Effector memory CD4-positive, alpha-beta T cell (primary cell): ENCODE measurements around the gene COTL1.
A peak's percentile ranks its signal among the peaks of the same experiment; 100 is the strongest.

ENCODE experiments used
- DNase-seq, 3 donors: peaks; one replicate each; pipeline ENCODE4 v3.0.0-alpha.2; 2020
- H3K27ac ChIP-seq: 2 replicates; pipeline ENCODE4 v1.7.0; 2013; ENCODE audit warnings: mild to moderate bottlenecking, low read length, moderate library complexity; ENCODE audit not compliant: insufficient read depth, poor library complexity, severe bottlenecking
- H3K27me3 ChIP-seq: replicated peaks from 2 replicates; pipeline ENCODE4 v1.7.0; 2013; ENCODE audit warnings: mild to moderate bottlenecking, low read length; ENCODE audit not compliant: insufficient read depth, control insufficient read depth, poor library complexity, severe bottlenecking
- H3K36me3 ChIP-seq: 2 replicates; pipeline ENCODE4 v1.7.0; 2013; ENCODE audit warnings: mild to moderate bottlenecking, low read length, moderate library complexity; ENCODE audit not compliant: control insufficient read depth, insufficient read depth
- H3K4me1 ChIP-seq: 2 replicates; pipeline ENCODE4 v1.7.0; 2013; ENCODE audit warnings: low read length, mild to moderate bottlenecking; ENCODE audit not compliant: control insufficient read depth, insufficient read depth, poor library complexity, severe bottlenecking
- H3K4me3 ChIP-seq: 2 replicates; pipeline ENCODE4 v1.7.0; 2013; ENCODE audit warnings: low read length, low read depth, mild to moderate bottlenecking; ENCODE audit not compliant: insufficient read depth, poor library complexity, severe bottlenecking
- H3K9me3 ChIP-seq: 2 replicates; pipeline ENCODE4 v1.7.0; 2013; ENCODE audit warnings: mild to moderate bottlenecking, low read length, moderate library complexity; ENCODE audit not compliant: control insufficient read depth

COTL1 gene

GRCh38 chr16:84557504-84557903 is 60.4 kb downstream of the COTL1 start:
- no peak overlapping the region for H3K27ac ChIP-seq
- H3K27me3 ChIP-seq, result no peaks in the 10 kb centered on the region
- peaks cover 19% of the 10 kb centered on the region for H3K4me1 ChIP-seq
- no peaks in the 10 kb centered on the region for H3K9me3 ChIP-seq
- no peak for DNase-seq
- H3K36me3 ChIP-seq, result no peaks in the 10 kb centered on the region
- no peak overlapping the region for H3K4me3 ChIP-seq

DNA sequence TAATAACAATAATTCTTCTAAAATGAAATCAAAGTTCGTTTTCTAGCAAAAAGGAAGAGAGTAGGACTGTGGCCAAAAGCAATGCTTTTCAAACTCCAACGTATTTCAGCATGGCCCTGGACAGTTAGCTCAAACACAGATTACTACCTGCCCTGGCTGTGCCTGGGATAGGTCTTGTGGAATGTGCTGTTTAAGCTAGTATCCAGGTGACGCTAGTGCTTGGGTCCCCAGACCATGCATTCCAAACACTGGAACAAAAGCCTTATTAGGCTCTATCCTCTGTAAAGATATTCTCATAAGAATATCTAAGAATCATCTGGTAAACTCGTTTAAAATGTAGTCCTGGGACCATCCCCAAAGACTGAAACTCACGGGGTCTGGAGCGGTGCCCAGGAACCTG is 60.8 kb downstream of the COTL1 start:
- no peak for DNase-seq
- no peaks in the 10 kb centered on the region for H3K27me3 ChIP-seq
- no peaks in the 10 kb centered on the region for H3K36me3 ChIP-seq
- H3K9me3 ChIP-seq, result no peaks in the 10 kb centered on the region
- H3K27ac ChIP-seq, result no peak overlapping the region
- no peak overlapping the region for H3K4me3 ChIP-seq
- peaks cover 24% of the 10 kb centered on the region for H3K4me1 ChIP-seq

- no peaks in the 10 kb centered on the region for H3K36me3 ChIP-seq
Observed at GRCh38 chr16:84555418-84556196, 62.3 kb downstream of the COTL1 start.

GRCh38 chr16:84554627-84555328 is 63.1 kb downstream of the COTL1 start:
- no peak overlapping the region for H3K4me3 ChIP-seq
- no peaks in the 10 kb centered on the region for H3K9me3 ChIP-seq
- no peak for DNase-seq
- peaks cover 36% of the 10 kb centered on the region for H3K4me1 ChIP-seq
- peak overlapping the region; percentile 65 for H3K27ac ChIP-seq
- H3K27me3 ChIP-seq, result no peaks in the 10 kb centered on the region
- no peaks in the 10 kb centered on the region for H3K36me3 ChIP-seq

More at GRCh38 chr16:84555418-84556196, 62.3 kb downstream of the COTL1 start:
- no peaks in the 10 kb centered on the region for H3K27me3 ChIP-seq
- no peak overlapping the region for H3K4me3 ChIP-seq
- H3K4me1 ChIP-seq, result peaks cover 28% of the 10 kb centered on the region
- H3K9me3 ChIP-seq, result no peaks in the 10 kb centered on the region
- no peak overlapping the region for H3K27ac ChIP-seq
- DNase-seq, result no peak

DNA sequence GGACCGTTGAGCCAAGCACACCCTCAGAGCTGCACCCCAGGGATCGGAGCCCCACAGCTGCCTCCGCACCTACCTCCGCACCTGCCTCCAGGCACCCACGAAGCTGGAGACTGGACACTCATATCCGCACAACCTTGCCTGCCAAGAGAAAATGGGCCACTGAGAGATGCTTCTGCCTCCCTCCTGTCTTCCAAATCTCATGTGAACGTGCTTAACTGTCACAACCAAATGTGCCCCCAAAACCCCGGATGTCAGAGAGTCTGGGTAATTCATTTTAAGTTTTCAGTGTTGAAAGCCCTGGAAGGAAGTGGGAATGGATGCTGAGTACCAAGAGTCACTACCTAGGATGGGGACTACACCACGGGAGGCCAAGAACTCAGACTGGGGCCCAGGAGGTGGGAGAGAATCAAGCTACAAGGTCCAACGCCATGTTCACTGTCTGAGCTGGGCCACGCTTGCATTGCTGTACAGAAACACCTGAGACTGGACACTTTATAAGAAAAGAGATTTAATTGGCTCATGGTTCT is 63.9 kb downstream of the COTL1 start:
- Histone ChIP-seq H3K27ac (peak overlapping the region; percentile 65), H3K4me1 (peaks cover 42% of the 10 kb centered on the region), H3K4me3 (peak overlapping the region; percentile 48), H3K27me3 (no peaks in the 10 kb centered on the region), H3K9me3 (no peaks in the 10 kb centered on the region), H3K36me3 (no peaks in the 10 kb centered on the region)
- peak; percentile 4 to 49 (median 35) for DNase-seq

DNA sequence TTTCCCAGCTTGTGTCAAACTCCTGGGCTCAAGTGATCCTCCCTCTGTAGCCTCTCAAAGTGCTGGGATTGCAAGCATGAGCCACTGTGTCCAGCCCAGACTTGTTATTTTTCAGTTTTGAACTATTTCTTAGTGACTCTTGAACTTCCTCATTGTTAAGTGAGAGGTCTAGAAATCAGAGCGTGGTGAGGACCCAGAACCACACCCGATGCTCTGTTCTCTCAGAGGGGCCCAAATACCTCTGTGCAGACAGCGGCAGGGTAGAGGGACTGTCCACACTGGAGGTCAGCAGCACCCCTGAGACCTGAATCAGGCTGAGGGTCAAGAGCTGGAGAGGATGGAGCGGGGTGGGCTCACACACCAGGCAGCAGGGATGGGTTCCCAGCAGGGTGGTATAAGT is 65.7 kb downstream of the COTL1 start:
- H3K4me1 ChIP-seq, result peaks cover 51% of the 10 kb centered on the region

GRCh38 chr16:84550096-84550495 is 67.8 kb downstream of the COTL1 start:
- Histone ChIP-seq H3K4me3 (no peak overlapping the region), H3K9me3 (no peaks in the 10 kb centered on the region), H3K4me1 (peaks cover 45% of the 10 kb centered on the region), H3K27me3 (no peaks in the 10 kb centered on the region), H3K36me3 (no peaks in the 10 kb centered on the region), H3K27ac (peak overlapping the region; percentile 85)
- DNase-seq, result no peak

More for the DNA sequence above, 65.7 kb downstream of the COTL1 start:
- Histone ChIP-seq H3K27ac (peak overlapping the region; percentile 65), H3K4me3 (peak overlapping the region; percentile 48), H3K9me3 (no peaks in the 10 kb centered on the region), H3K36me3 (no peaks in the 10 kb centered on the region), H3K27me3 (no peaks in the 10 kb centered on the region)
- DNase-seq, result no peak

DNA sequence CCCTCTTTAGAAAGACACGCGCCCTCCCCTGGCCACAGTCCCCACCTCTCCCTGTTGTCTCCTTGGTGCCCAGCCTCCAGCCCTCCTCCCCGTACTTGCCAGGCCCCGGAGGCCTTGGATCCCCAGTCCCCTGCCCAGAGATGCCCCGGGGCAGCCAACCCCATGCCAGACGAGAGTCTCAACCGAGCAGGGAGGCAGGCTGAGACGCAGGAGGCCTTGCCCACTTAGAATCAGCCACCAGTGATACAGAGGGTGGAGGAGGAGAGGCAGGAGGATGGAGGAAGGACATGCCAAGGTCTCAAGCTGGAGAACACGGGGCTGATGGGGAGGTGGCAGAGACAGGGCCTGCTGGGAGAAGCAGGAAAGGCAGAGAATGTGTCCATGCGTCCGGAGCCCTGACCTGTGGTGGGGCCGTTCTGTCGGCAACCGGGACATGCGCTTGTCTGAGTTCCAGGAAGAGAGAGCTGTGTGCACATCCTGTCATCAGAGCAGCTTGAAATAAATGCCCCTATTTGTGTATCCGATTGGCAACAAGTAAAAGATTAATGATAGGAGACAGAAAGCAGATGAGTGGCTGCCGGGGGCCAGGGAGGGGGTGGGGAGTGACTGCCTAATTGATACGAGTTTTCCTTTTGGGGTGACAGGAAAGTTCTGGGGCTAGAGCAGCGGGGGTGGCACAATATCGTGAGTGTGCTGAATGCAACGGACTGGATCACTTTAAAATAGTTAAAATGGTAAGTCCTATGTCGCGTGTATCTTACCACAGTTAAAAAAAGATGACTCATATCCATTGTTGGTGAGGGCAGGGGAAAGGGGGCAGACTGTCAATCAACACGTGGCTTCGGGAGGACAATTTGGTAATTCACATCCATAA is 68.7 kb downstream of the COTL1 start:
- no peaks in the 10 kb centered on the region for H3K9me3 ChIP-seq
- peaks cover 42% of the 10 kb centered on the region for H3K4me1 ChIP-seq
- peak overlapping the region; percentile 47 for H3K4me3 ChIP-seq
- no peaks in the 10 kb centered on the region for H3K27me3 ChIP-seq
- peak; percentile 11 to 37 (median 17) for DNase-seq
- peak overlapping the region; percentile 85 for H3K27ac ChIP-seq
- H3K36me3 ChIP-seq, result no peaks in the 10 kb centered on the region

DNA sequence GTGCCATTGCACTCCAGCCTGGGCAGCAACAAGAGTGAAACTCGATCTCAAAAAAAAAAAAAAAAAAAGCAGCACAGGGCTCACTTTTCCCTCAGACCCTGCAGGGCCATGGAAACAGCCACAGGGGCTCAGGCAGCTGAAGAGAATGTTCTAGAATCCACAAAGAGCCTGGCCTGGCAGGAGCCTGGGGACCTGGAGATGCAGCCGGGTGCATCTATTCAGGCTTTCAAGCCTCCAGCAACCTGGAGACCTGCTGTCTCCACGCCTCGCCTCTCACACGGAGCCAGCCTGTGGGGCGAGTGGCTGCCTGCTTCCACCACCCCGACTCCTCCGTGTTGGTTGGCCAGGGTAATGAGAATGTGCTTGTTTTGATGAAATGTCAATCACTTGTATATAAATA is 69.4 kb downstream of the COTL1 start:
- Histone ChIP-seq H3K4me3 (no peak overlapping the region), H3K4me1 (peaks cover 39% of the 10 kb centered on the region), H3K36me3 (no peaks in the 10 kb centered on the region), H3K27ac (peak overlapping the region; percentile 85), H3K9me3 (no peaks in the 10 kb centered on the region), H3K27me3 (no peaks in the 10 kb centered on the region)
- DNase-seq, result no peak
